HG02973 (cell line): ENCODE data around the gene UBR1.
"Not testable (repeated sequence)": the region's sequence is repeated elsewhere in the genome, so short reads cannot be mapped to it uniquely, and the experiment has no call there.

Experiments
- ATAC-seq: cut with Tn5 transposase; IDR thresholded peaks from one replicate; pipeline ENCODE4 v1.9.1; 2021; ENCODE audit warnings: moderate library complexity; ENCODE audit not compliant: unreplicated experiment

The UBR1 gene

DNA sequence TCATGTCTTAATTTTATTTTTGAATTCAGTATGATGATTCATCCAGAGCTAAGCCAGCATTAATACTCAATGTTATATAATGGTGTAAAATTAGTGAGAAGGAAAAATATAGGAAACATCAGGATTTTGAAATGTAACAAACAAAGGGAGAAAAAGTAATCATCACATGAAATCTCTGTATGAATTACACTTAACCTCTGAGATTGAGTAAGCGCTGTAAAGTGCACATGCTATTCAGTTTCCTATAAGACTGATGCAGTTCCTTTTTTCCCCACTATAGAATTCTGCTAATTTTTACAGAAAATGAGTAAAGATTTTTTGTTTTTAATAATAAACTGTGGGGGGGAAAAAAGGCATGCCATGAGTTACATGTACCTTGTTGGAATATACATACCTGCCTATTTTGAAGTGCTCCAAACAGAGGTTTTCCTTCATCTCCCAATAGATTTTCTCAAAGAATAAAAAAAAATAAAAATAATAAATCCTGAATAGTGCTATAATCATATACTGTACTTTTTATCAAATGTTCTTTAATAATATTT, 121.3 kb downstream of the UBR1 start:
- no peak for ATAC-seq

DNA sequence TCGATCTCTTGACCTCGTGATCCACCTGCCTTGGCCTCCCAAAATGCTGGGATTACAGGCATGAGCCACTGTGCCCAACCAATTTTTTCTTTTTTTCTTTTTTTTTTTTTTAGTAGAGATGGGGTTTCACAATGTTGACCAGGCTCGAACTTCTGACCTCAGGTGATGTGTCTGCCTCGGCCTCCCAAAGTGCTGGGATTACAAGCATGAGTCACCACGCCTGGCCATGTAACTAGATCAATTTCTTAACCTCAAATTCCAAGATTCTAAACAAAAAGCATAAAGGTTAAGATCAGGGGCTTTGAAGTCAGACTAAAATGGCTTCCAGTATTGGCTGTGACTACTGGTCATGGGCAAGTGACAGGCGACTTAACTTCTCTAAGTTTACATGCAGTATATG, 126.7 kb downstream of the UBR1 start:
- ATAC-seq, result not testable (repeated sequence)

DNA sequence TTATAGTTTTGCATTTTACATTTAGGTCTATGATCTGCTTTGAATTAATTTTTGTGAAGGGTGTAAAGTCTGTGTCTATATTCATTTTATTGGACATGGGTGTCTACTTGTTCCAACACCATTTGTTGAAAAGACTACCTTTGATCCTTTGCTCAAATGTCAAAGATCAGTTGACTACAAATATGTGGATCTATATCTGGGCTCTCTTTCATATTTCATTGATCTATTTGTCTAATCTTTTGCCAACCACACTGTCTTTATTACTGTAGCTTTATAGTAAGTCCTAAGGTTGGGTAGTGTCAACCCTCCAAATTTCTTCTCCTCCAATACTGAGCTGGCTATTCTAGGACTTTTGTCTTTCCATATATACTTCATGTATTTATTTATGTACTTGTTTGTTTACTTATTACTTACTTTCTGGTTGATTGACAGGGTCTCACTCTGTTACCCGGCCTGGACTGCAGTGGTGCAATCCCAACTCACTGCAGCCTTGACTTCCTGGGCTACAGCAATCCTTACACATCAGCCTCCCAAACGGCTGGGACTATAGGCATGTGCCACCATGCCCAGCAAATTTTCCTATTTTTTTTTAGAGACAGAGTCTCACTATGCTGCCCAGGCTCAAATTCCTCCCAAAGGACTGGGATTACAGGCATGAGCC, 131.5 kb downstream of the UBR1 start:
- no peak for ATAC-seq

DNA sequence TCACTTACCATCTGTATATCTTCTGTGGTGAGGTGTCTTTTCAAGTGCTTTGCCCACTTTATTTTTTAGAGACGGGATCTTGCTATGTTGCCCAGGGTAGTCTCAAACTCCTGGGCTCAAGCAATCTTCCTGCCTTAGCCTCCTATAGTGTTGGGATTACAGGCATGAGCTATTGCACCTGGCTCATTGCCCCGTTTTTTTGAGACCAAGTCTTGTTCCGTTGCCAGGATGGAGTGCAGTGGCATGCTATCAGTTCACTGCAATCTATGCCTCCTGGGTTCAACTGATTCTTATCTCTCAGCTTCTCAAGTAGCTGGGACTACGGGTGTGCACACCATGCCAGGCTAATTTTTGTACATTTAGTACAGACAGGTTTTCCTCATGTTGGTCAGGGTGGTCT, 132.7 kb downstream of the UBR1 start:
- no peak for ATAC-seq

DNA sequence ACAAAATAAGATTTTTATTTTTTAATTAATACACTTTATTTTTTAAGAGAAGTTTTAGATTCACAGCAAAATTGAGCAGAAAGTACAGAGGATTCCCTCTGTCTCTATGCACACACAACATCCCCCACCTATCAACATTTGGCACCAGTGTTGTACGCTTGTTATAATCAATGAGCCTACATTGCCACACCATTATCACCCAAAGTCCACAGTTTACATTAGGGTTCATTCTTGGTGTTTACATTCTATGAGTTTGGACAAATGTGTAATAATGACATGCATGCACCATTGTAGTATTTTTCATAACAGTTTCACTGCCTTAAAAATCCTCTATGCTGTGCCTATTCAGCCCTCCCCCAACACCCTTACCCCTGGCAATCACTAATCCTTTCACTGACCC, 134.0 kb downstream of the UBR1 start:
- no peak for ATAC-seq

DNA sequence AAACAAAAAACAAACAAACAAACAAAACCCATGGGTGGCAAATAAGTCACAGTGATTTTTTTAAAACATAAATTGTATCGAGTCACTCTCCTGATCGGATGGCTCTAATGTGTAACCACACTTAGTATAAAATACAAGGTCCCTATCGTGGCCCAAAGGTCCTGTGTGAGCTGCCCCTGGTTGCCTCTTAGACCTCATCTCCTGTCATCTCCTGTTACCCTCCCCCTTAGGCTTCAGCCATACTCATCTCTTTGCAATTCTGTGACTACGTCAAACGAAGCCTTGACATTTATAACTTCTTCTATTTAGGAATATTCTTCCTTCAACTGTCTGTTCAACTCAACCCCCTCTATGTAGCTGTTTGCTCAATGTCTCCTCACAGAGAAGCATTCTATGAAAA, 141.4 kb downstream of the UBR1 start:
- no peak for ATAC-seq

DNA sequence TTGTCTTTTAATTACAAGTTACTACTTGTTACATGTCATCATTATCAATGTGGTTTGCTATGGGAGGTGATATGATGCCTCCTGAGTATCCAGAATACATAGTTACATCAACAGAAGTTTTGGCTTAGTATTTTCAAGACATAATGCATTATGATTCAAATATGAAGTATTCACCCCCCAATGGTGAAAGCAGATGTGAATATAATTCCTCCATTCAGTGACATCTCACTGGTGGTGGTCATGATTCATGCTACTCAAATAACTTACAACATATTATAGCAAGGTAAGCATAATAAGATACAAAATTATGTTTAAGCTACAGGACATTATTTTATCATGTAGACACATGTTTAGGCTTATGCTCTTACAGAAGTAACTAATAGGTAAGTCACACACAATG, 150.3 kb downstream of the UBR1 start:
- no peak for ATAC-seq

DNA sequence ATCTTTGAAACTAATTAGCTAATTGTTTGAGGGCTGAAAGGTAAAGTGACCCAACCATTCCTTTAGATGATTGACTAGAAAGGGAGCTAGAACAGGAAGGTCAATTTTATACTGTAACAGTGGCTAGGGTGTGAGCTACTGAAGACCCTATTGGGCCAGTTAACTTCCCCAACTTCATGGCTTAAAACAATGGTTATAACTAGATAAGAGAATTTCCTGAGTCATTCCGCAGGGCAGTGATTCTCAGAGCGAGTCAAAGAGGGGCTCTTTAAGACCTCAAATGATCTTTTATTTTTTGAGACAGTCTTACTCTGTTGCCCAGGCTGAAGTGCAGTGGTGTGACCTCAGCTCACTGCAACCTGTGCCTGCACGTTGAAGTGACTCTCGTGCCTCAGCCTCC, 151.5 kb downstream of the UBR1 start:
- ATAC-seq, result no peak

DNA sequence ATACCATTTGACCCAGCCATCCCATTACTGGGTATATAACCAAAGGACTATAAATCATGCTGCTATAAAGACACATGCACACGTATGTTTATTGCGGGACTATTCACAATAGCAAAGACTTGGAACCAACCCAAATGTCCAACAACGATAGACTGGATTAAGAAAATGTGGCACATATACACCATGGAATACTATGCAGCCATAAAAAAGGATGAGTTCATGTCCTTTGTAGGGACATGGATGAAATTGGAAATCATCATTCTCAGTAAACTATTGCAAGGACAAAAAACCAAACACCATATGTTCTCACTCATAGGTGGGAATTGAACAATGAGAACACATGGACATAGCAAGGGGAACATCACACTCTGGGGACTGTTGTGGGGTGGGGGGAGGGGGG, 156.9 kb downstream of the UBR1 start:
- not testable (repeated sequence) for ATAC-seq

DNA sequence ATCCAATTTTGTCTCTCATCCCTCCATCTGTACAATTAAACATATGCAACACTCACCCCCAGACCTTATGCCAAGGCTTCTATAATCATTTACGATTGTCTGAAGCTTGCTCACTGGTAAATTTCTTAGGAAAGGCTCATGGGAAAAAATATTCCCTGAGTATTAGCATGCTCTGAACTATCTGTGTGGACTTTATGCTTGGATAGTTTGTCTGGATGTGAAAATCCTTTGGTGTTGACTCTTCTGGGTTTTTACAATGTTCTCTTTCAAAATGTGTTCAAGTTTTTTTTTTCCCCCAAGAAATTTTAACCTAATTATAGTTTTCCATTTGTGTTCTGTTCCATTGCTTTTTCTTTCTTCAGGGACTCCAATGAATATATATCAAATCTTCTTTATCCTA, 165.3 kb downstream of the UBR1 start:
- ATAC-seq, result no peak

DNA sequence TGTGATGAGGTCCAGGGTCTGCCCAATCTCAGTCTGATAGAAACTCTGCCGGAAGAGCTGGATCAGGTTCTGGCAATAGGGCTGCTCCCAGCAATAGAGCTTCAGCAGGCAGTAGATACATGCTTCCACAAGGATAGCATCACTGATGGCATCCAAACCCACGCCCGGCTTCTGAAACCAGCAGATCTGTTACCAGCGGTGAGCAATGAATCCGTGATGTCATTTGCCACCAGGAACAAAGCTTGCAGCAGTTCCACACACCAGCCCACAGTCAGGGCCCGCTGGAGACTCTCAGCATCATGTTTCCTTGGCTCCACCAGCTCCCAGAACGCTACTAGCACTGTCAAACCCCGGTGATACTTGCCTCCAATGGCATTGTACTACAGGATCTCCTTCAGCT, 166.0 kb downstream of the UBR1 start:
- no peak for ATAC-seq

DNA sequence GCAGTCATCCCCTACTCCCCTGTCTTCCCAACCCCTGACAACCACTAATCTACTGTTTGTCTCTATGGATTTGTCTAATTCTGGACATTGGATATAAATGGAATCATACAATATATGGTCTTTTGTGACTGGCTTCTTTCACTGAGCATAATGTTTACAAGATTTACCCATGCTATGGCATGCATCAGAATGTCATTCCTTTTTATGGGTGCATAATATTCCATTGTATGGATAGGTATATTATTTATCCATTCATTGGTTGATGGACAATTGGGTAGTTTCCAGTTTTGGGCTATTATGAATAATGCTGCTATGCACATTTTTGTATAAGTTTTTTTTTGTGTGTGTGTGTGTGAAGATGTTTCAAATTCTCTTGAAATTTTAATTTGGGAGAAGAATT, 168.7 kb downstream of the UBR1 start:
- ATAC-seq, result no peak

DNA sequence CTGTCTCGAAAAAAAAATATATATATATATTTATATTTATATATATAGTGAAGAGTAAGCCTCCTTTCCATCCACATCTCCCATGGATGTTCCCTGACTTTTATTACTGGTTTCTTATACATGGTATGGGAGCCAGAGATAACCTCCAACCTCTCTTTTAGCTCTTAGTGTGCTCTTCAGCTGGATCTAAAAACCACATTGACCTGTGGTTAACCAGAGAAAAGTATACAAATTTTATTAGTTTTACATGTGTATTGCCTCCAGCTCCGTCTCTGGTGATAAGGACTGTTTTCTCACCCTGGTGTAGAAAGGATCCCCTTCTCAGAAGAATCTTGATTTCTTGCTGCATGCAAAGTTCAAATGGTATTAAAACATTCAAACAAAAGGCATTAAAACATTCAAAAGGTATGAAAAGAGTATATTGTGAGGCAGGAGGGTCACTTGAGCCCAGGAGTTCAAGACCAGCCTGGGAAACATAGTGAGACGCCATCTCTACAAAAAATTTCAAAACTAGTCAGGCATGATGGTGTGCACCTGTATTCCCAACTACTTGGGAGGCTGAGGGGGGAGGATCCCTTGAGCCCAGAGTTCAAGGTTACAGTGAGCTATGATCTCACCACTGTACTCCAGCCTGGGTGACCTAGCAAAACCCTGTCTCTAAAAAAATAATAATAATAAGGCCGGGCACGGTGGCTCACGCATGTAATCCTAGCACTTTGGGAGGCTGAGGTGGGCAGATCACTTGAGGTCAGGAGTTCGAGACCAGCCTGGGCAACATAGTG, 171.8 kb downstream of the UBR1 start:
- no peak for ATAC-seq

DNA sequence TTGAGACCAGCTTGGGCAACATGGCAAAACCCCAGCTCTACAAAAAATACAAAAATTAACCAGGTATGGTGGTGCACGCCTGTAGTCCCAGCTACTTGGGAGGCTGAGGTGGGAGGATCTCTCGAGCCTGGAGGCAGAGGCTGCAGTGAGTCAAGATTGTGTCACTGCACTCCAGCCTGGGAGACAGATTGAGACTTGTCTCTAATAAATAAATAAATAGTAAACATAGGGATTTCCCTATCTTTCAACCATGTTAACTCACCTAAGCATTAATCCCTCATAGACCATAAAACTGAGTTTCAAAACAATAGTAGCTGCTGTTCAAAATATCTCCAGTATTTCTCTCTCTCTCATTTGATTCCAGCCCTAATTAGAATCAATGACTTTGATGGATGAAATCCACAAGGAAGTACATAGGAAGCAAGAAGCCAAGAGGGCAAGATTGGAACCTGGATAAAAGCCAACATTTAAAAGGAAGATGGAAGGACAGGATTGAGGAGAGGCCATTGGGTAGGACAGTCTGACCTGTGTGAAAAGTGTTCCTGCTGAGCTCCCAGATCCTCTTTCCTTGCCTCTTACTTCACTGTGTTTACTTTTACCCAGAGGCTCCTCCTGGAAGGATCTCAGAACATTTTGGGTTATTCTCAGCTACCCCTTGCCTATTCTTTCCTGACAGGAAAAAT, 172.9 kb downstream of the UBR1 start:
- no peak for ATAC-seq

DNA sequence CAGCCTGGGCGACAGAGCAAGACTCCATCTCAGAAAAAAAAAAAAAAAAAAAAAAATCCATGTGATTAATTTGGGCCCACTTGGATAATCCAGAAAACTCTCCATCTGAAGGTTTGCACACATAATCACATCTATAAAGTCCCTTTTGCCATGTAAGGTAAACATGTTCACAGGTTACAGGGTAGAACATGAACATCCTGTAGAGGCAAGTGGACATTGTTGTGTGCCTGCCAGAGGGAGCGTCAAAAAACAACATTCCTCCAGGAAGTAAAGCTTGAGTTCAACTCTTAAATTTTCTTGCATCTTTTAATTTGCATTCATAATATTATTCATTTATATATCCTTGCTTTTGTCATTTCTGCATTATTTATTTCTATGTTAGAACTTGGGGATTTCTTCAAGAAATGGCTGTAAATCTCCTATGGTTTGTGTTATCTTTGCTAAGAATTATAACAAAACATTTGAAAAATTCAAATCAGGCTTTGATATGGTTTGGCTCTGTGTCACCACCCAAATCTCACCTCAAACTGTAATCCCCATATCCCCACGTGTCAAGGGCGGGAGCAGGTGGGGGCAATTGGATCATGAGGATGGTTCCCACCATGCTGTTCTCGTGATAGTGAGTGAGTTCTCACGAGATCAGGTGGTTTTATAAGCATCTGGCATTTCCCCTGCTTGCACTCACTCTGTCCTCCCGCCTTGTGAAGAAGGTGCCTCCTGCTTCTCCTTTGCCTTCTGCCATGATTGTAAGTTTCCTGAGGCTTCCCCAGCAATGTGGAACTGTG, 173.9 kb downstream of the UBR1 start:
- no peak for ATAC-seq

DNA sequence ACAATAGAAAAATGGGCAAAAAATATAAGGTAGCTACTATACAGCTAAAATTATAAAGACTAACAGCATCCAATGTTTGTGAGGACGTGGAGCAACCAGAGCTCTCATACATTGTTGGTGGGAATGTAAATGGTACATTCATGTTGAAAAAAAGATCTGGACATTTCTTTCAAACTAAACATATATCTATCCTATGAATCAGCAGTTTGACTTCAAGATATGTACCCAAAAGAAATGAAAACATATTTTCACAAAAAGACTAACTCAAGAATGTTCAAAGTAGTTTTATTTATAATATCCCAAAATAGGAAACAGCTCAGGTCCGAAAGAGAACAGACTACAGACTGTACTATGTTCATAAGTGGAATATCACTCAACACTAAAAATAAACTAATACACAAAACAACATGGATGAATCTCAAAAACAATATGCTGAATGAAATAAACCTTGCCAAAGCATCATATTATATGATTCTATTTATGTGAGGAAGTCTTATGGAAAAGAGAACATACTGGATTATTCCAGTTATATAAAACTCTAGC, 176.5 kb downstream of the UBR1 start:
- ATAC-seq, result no peak

DNA sequence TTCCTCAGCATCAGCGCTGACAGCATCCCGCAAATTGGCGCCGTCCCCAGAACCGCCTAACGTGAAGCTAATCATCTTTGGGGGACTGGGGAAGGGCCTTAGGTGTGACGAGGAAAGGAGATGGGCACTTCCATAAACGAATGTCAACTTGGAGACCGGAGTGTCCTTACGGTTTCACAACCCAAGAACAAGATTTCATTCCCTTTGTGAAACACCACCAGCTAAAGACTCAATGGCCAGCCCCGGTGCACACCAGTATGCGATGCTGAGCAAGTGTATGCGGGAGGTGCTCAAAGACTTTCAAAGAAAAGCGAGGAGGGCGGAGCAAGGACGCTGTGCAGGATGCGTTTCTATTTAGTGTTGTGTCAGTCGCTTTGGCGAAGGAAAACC, 184.5 kb downstream of the UBR1 start:
- peak; percentile 8 for ATAC-seq

DNA sequence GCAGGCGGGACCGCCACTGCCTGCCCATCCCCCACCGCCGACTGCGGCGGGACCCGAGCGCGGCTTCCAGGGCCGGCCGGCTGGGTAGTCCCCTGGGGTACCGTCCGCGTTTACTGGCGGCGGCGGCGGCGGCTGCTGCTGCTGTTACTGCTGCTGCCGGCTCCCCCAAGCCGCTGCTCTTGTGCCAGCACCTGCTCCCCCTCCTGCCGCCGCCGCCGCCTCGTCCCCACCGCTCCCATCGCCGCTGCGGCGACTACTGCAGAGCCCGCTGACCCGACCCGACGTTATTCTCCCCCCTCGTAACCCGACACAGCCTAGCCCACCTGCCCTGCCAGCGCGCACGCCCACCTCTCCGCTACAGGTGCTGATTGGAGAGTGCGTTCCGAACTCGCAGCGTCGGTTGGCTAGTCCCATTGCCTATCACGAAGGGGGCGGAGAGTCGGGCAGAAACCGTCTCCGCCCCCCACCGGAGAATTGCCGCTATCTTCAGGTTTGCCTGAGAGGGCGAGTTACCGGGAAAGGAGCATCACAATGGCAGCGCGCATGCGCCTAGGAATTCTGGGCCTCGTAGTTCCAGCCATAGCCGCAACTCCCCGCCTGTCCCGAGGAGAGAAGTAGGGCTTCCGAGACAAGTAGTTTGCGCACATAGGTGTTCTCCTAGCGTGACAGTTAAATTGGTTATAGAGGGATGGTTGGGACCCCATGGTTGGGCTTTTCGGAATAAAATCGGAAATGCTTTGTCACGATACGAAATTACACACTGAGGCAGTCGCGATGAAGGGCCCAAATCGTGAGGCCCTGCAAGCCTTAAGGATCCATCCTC, 185.1 kb downstream of the UBR1 start, which contains the start of gene TTBK2:
Gene TTBK2, minus strand, starts transcription at position 260 of the 823 bp plus-strand sequence. CDS start 42,161 bp downstream, outside the sequence.
- ATAC-seq, result peak; percentile 82

DNA sequence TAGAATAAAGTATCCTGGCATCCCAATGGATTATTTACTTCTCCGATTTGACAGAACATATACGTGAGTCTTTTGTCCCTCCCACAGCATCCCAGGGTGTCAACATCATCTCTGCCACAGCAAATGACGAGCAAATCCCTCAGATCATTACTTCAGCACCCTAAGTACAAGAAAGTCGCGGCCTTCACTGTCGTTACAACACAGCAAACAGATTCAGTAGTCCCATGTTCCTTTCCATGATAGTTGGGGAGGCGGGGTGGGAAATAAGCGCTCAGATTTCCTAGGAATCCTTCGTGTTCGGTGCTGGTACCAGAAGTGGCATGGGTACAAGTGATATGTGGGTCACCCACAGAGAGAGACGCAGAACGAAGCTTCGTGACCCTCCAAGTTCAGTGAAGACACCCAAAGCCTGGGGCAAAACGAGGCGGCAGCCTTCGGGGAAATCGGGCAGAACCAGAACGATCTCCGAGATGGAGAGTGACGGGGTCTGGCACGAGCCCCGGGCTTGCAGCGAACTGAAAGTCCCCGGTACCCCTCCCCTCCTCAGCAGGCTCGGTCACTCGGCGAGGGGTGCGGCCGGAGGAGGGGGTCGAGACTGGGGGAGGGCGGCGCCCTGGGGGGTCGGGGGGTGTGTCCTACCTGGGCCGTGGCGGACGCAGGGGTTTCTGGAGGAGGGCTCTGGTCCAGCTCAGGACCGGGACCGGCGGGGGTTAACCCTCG, 185.9 kb downstream of the UBR1 start:
- ATAC-seq, result peak; percentile 24
